Prostate gland (tissue), 2 donors: ENCODE results near the gene CRTC1.

Experiments used
- CTCF ChIP-seq, 4 experiments: fragments of 200-600 bp in 2 of 4; fragments of 450-650 bp in 2 of 4; sonication (generic) in 2 of 4; IDR thresholded peaks; 1 replicate in 3 of 4; 2 replicates in 1 of 4; pipeline ENCODE4 v1.5.1; 2016 to 2019; ENCODE audit warnings: antibody characterized with exemption in 4 of 4, mild to moderate bottlenecking in 2 of 4, moderate library complexity in 2 of 4
- POLR2A ChIP-seq: fragments of 450-650 bp; IDR thresholded peaks from one replicate; pipeline ENCODE4 v1.6.1; 2016; ENCODE audit warnings: antibody characterized with exemption, mild to moderate bottlenecking
- POLR2AphosphoS5 ChIP-seq: sonication (generic); formaldehyde crosslinking; IDR thresholded peaks from one replicate; pipeline ENCODE4 v1.6.1; 2017; ENCODE audit warnings: antibody characterized with exemption

GRCh38 chr19:18637673-18638630 is 45.5 kb upstream of the CRTC1 start:
- TF ChIP-seq CTCF (IDR thresholded peaks at IDR 0.05) = no peak
- TF ChIP-seq POLR2A = no peak
- no peak for TF ChIP-seq POLR2AphosphoS5
